Thoracic aorta (tissue), 2 donors: ENCODE data around the gene ZDHHC18. TPM values are rescaled to one million over a fixed set of nuclear protein-coding genes. Genes with fewer than 3 reads are reported as not detected.

Experiments
- ATAC-seq: fragments of 150-250 bp; one replicate; pipeline ENCODE4 v1.8.0; 2017; ENCODE audit warnings: low read depth; ENCODE audit not compliant: insufficient number of reproducible peaks, low FRiP score
- DNase-seq: peaks from one replicate; pipeline ENCODE4 v3.0.0-alpha.2; 2020; ENCODE audit warnings: low spot score
- H3K27ac ChIP-seq, 2 donors: fragments of 200-600 bp; sonication (generic); 1 replicate in 1 of 2; 2 replicates in 1 of 2; pipeline ENCODE4 v1.5.1; 2016; ENCODE audit warnings: mild to moderate bottlenecking in 2 of 2, moderate library complexity in 2 of 2
- H3K27me3 ChIP-seq: fragments of 200-600 bp; sonication (generic); replicated peaks from 2 replicates; pipeline ENCODE4 v1.6.0; 2016; ENCODE audit warnings: mild to moderate bottlenecking; ENCODE audit not compliant: insufficient read depth
- H3K36me3 ChIP-seq: fragments of 200-600 bp; sonication (generic); one replicate; pipeline ENCODE4 v1.5.1; 2016
- H3K4me1 ChIP-seq, 2 donors: fragments of 200-600 bp; sonication (generic); 1 replicate in 1 of 2; 2 replicates in 1 of 2; pipeline versions ENCODE4 v1.5.1 to v1.6.0; 2016; ENCODE audit warnings: low read depth in 2 of 2, mild to moderate bottlenecking in 1 of 2; ENCODE audit not compliant: control insufficient read depth in 1 of 2
- H3K4me3 ChIP-seq: fragments of 200-600 bp; sonication (generic); 2 replicates; pipeline ENCODE4 v1.5.1; 2016; ENCODE audit warnings: mild to moderate bottlenecking
- H3K9me3 ChIP-seq: fragments of 200-600 bp; sonication (generic); 2 replicates; pipeline ENCODE4 v1.5.1; 2016
- total RNA-seq, 2 donors: library from RNA; depleted of rRNA; stranded (reverse); fragments of >200 nt; gene quantifications; one replicate each; pipeline versions ENCODE4 v1.1.0 to v1.2.3, GENCODE V29; 2016
- TF ChIP-seq, protein P1 (sequence below): fragments of 200-600 bp; sonication (generic); IDR thresholded peaks from one replicate; pipeline ENCODE4 v1.5.1; 2019; ENCODE audit warnings: antibody characterized with exemption

The ZDHHC18 gene
- total RNA-seq, 2 donors from 2014 or later, result 13.3 to 29.9 TPM

GRCh38 chr1:26828411-26828991, 2.0 kb downstream of the ZDHHC18 start:
- DNase-seq (no peak), ATAC-seq (no peak)
- Histone ChIP-seq H3K36me3 (peaks cover 12% of the 10 kb centered on the region), H3K4me1 (peaks cover 14 to 37% of the 10 kb centered on the region in 2 donors), H3K27me3 (no peaks in the 10 kb centered on the region), H3K27ac (peak overlapping the region in 1 of 2 donors; percentile 31), H3K4me3 (no peak overlapping the region), H3K9me3 (no peaks in the 10 kb centered on the region)
- TF ChIP-seq, protein P1, sequence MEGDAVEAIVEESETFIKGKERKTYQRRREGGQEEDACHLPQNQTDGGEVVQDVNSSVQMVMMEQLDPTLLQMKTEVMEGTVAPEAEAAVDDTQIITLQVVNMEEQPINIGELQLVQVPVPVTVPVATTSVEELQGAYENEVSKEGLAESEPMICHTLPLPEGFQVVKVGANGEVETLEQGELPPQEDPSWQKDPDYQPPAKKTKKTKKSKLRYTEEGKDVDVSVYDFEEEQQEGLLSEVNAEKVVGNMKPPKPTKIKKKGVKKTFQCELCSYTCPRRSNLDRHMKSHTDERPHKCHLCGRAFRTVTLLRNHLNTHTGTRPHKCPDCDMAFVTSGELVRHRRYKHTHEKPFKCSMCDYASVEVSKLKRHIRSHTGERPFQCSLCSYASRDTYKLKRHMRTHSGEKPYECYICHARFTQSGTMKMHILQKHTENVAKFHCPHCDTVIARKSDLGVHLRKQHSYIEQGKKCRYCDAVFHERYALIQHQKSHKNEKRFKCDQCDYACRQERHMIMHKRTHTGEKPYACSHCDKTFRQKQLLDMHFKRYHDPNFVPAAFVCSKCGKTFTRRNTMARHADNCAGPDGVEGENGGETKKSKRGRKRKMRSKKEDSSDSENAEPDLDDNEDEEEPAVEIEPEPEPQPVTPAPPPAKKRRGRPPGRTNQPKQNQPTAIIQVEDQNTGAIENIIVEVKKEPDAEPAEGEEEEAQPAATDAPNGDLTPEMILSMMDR, result no peak

DNA sequence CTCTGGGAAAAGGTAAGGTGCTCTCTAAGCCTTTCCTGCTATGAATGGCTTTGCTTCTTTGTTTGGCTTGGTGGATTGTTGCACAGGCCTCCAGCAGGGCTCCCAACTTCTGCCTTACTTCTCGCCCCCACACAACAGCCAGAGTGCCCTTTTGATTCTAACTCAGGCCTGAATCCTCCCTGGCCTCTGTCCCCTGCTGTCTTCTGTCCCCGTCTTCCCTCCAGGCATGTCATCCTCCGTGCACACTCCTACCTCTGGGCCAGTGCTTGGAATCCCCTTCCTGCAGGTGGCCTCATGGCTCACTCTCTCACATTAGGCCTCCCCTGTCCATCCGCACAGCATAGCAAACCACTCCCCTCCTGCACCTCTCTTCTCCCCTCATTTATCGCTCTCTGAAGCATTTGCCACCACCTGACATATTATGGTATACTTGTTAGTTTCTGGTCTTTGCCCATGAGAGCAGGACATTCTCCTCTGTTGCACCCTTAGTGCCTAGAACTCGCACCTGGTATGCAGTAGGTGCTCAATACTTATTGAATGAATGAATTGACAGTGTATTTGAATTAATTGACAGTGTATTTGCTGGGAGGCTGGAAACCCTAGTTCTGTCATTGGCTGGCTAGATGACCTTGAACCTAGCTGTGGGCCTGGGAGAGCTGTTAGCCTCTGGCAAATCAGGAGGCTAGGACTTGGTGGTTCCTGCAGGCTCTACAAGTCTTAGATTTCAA, 2.9 kb downstream of the ZDHHC18 start:
- H3K36me3 ChIP-seq, result peaks cover 19% of the 10 kb centered on the region
- H3K4me3 ChIP-seq, result no peak overlapping the region
- H3K9me3 ChIP-seq, result no peaks in the 10 kb centered on the region
- H3K27me3 ChIP-seq, result no peaks in the 10 kb centered on the region
- TF ChIP-seq, protein P1, result no peak
- no peak for DNase-seq
- no peak overlapping the region for H3K27ac ChIP-seq
- H3K4me1 ChIP-seq, result peaks cover 14 to 37% of the 10 kb centered on the region in 2 donors
- ATAC-seq, result no peak

DNA sequence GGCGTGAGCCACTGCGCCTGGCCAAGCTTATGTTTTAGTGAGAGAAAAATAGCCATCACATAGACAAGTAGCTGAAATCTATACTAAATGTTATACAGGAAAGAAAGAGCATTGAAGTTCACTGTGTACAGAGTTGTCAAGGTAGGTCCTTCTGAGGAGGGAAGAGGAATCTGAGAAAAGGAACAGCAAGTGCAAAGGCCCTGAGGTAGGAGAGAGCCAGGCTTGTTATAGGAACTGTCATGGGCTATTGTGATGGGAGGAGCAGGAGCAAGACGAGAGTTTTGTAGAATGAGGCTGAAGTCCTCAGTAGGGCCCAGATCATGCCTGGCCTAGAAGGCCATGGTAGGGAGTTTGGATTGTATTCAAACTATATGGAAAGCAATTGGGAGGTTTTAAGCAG, 4.6 kb downstream of the ZDHHC18 start:
- Histone ChIP-seq H3K36me3 (peaks cover 26% of the 10 kb centered on the region), H3K4me1 (peaks cover 14 to 27% of the 10 kb centered on the region in 2 donors), H3K9me3 (no peaks in the 10 kb centered on the region), H3K27ac (no peak overlapping the region), H3K27me3 (no peaks in the 10 kb centered on the region), H3K4me3 (no peak overlapping the region)
- TF ChIP-seq, protein P1, result no peak
- DNase-seq, result no peak
- ATAC-seq, result no peak

- H3K36me3 ChIP-seq, result peaks cover 27% of the 10 kb centered on the region
- DNase-seq (no peak), ATAC-seq (no peak)
- no peaks in the 10 kb centered on the region for H3K9me3 ChIP-seq
- TF ChIP-seq, protein P1, result no peak
- H3K4me1 ChIP-seq, result peaks cover 14 to 24% of the 10 kb centered on the region in 2 donors
- H3K27me3 ChIP-seq, result no peaks in the 10 kb centered on the region
- no peak overlapping the region for H3K4me3 ChIP-seq
- H3K27ac ChIP-seq, result no peak overlapping the region
Observed at GRCh38 chr1:26831546-26832248, 5.2 kb downstream of the ZDHHC18 start.
